GM19467 (cell line): ENCODE results near the gene SAA2.
"Not testable (repeated sequence)": the region's sequence is repeated elsewhere in the genome, so short reads cannot be mapped to it uniquely, and the experiment has no call there.

Experiments
- ATAC-seq: cut with Tn5 transposase; IDR thresholded peaks from one replicate; pipeline ENCODE4 v1.9.1; 2021; ENCODE audit warnings: mild to moderate bottlenecking, moderate library complexity; ENCODE audit not compliant: unreplicated experiment

Gene SAA2

DNA sequence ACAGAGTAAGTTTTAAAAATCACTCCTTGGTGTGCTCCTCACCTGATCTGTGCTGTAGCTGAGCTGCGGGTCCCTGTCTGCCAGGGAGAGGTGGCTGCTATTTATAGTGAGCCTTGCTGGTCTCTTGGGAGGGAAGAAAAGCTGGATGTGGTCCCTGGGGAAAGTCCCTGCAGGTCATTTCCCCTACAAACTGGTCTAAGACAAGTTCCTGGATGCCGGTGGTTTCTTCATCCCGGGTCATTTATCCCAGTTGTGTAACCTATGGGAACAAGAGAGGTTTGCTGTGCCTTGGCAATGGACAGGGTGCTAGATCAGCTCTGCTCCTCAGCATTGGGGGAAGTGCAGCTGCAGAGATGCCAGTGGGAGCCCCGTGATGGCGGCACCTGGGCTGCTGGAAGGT is at the start of gene SAA2:
TSS of gene SAA2 (minus strand) at position 108 of the 400 bp plus-strand sequence. CDS start 657 bp downstream, outside the sequence.
- no peak for ATAC-seq

DNA sequence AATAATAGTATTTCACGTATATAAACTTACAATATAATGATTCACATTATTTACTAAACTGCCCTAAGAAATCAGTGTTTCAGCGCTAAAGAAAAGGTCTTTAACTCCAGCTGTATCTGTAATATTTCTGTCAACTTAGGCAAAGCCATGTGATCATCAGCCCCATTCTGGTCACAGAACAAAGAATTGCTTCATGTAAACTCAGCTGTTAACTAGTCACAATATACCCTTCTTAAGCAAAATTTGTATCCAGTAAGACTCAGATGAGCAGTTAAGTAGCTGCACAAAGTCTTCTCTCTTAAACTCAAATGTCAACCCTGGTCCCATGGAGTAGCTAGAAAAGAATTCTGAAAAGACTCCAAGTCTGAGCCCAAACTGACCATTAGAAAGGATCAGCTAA is 46.8 kb upstream of the SAA2 start:
- no peak for ATAC-seq

DNA sequence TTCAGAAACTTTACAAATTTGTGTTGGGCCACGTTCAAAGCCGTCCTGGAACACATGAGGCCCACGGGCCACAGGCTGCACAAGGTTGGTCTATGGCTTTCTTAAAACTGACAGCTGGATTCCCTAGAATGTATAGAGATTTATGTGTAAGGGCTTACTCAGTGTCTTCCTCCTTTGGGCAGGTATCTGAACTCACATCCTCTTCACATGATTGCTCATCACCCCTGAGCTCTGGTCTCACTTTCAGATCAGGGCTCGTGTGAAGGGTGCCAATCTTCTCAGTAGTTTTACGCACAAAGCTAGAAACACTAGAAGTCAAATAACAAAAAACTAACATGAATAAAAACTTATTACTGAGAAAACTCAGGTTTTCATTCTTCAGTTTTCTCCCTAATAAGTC is 46.4 kb upstream of the SAA2 start:
- no peak for ATAC-seq

DNA sequence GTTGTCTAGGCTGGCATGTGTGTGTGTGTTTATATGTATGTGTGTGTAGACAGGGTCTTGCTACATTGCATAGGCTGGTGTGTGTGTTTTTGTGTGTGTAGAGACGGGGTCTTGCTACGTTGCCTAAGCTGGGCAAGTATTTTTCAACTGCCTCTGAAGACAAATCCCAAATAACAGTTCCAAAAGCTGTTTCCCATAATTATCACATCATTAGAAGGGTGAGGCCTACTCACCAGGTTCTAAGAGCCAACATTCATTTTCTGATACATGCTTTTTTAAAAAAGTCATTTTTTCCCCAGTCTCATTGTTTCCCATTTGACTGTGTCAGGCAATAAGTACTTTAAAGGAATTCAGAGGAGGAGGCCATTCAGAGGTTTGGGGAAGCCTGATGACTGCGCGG is 40.4 kb upstream of the SAA2 start:
- no peak for ATAC-seq

DNA sequence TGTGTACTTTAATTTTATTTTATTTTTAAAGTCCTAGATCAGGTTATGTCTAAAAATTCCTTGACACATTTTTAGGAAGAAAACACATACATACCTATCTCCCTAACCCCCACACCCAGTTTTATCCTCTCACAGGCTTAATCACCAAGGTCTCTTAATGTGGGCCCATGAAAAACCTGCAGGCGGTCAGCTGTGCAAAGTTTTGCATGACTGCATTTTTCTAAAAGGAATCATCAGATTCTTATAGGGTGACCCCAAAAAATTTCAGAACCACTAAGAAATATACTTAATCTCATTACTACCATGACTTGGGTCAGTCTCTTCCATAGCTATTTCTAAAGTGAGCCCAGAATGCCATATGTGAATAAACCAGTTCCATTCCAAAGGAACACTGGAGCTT is 37.4 kb upstream of the SAA2 start:
- no peak for ATAC-seq

DNA sequence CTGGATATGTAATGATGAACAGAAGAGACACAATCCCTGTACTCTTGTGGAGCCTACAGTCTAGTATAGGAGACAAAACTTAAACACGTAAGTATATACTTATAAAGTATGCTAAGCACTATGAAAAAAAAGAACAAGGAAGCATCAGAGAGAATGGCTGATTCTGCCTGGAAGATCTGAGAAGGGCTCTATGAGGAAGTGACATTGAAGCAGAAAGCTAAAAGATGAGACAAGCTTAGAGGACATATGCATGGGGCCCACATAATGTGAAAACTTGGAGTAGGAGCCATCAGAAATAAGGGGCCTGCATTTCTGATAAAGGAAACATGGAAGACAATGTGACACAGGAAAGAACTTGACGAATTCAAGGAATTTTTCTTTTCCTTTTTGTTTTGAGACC is 34.2 kb upstream of the SAA2 start:
- no peak for ATAC-seq

DNA sequence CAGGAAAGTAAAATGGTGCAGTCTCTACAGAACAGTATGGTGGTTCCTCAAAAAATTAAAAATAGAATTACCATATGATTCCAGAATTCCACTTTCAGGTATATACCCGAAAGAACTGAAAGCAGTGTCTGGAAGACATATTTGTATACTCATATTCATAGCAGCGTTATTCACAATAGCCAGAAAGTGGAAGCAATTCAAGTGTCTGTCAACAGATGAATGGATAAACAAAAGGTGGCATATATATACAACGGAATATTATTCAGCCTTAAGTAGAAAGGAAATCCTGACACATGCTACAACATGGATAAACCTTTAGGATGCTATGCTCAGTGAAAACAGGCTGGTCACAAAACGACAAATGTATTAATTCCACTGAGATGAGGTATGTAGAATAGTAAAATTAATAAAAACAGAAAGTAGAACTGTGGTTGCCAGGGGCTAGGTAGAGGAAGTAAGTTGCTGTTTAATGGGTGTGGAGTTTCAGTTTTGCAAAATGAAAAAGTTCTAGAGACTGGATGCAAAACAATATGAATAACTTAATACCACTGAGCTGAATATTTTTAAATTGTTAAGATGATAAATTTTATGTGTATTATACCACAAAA is 32.1 kb upstream of the SAA2 start:
- ATAC-seq: peak; percentile 80

DNA sequence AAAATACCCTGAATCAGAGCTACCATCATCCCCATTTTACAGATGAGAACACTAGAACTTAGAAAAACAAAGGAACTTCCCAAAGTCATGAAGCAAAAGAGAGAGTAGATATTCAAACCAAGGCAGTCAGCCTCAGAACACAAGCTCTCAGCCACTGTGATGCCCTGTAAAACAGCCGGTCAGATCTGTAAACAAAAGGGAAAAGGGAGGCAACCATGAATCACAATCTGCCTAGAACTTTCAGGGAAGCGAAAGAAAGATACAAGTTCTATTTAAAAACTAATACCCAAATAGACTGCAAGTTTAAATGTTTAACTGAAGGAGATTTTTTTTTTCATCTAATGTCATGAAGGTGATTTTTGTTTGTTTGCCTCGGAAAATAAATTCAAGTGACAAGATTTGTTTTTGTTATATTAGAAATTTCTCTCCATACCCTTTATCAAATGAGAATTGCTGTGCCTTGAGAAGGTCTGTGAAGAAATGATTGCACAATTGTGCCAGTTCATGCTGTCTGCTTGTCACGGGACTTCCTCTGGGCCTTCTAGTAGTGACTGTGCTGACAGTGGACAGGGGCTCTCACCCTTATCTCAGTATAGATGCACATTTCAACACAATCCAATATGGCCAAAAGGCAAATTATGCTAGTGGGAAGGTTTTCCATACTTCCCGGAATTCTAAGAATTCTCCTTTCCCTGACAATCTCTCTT is 29.2 kb upstream of the SAA2 start:
- no peak for ATAC-seq

DNA sequence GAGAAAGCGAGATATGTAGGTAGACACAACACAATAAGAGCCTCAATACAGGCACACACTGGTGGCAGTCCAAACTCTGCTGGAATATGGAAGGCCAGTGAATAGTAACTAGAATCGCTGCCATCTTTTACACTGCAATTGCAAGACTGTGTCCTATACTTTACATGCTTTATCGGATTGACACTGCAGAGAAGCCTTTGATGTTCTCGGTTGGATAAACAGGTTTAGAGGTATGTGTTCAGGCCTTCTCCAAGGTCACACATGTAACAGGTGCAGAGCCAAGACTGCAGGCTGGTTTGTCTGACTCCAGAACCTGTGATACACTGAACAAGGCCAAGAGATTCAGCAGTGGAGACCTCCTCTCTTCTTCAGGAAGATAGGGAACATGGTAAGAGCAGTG is 22.7 kb upstream of the SAA2 start:
- ATAC-seq: no peak

DNA sequence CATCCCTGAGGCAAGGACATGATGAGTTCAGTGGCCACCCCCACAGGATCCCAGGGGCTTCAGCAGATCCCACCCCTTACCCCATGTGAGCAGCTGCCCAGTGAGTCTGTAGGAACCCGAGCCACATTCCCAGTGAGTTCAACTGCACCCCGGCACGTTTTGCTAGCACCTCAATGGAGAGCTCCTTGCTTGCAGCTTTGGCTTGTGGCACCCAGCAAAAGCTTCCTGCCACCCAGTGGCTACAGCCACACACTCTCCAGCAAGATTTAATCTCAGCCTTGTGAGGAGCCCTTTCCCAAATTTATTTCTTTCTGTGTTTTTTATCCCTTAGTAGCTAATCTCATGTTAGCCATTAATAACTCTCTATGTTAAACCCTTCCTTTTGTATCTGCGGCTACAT is 21.6 kb upstream of the SAA2 start:
- ATAC-seq: no peak

DNA sequence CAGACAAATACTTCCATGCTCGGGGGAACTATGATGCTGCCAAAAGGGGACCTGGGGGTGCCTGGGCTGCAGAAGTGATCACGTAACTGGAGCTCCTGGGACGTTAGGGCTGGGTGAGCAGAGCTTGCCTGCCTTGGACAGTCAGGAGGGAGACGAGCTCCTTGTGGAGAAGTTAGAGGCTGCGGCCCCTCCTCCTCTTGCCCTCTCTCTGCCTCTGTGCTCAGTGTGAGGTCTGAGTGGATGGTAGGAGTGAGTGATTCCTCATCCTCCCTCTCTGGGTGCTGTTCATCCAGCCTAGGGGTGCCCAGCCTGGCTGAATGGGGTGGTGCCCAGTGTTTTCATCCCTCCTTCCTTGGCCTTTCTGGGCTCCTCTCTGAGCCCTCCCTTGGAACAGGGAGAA is 20.8 kb upstream of the SAA2 start:
- not testable (repeated sequence) for ATAC-seq

DNA sequence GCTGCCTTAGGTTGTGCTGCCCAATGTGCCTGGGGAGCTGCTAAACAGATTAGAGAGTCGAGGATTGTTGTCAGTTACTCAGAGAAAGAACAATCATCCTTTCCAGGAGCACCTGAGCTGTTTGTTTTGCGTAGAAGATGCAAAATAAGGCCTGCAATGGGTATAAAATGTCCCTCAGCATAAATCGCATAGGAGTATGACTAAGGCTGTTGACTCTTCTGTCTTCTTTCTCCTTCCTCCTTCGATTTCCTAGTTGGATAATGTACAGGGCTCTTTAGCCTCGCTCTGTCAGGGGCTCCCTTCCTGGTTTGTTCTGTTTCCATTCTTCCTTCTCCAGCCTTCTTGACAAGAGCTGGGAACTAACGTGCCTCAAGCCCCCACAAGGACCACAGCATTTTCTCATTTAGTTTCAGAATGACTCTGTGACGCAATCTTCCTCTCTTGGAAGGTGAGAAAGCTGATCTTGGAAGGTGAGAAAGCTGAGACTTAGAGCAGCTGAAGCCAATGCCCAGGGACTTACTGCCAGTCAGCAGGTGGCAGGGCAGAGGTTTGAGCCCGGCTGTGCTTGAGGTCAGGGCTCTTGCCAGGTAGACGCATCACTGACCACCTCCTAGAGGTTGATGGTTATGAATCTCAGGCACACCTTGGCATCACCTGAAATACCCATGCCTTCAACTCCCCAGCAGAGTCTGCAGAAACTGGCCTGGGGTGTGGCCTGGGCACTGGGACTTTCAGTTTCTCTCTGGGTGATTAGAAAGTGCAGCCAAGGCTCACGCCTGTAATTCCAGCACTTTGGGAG is 19.1 kb upstream of the SAA2 start:
- peak; percentile 43 for ATAC-seq

DNA sequence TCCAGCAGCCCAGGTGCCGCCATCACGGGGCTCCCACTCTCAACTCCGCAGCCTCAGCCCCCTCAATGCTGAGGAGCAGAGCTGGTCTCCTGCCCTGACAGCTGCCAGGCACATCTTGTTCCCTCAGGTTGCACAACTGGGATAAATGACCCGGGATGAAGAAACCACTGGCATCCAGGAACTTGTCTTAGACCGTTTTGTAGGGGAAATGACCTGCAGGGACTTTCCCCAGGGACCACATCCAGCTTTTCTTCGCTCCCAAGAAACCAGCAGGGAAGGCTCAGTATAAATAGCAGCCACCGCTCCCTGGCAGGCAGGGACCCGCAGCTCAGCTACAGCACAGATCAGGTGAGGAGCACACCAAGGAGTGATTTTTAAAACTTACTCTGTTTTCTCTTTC is 17.5 kb upstream of the SAA2 start, which contains the start of gene SAA1:
TSS of gene SAA1 (plus strand) at position 316 of the 400 bp plus-strand sequence. CDS start 624 bp downstream, outside the sequence.
- ATAC-seq: no peak

DNA sequence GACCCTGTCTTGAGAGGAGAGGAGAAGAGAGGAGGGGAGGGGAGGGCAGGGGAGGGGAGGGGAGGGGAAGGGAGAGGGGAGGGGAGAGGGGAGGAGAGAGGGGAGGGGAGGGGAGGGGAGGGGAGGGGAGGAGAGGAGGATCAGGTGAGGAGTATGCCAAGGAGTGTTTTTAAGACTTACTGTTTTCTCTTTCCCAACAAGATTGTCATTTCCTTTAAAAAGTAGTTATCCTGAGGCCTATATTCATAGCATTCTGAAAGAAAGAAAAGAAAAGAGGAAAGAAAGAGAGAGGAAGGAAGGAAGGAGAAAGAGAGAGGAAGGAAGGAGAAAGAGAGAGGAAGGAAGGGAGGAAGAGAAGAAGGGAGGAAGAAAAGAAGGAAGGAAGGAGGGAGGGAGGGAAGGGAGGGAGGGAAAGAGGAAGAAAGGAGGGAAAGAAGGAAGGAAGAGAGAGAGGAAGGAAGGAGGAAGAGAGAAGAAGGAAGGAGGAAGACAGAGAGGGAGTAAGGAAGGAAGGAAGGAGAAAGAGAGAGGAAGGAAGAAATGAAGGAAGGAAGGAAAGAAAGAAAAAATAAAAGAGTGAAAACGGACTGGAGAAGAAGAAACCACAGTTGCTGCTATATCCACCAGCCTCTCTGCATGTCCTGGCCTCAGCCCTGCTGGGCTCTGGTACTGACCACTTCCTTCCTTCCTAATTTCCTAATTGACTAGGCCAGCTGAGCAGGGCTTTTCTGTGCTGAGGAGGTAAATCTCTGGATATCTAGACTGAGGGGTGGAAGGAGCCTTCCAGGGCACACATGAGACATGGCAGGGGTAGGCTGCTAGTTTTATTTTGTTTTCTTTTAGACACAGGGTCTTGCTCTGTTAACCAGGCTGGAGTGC is 16.4 kb upstream of the SAA2 start:
- no peak for ATAC-seq

DNA sequence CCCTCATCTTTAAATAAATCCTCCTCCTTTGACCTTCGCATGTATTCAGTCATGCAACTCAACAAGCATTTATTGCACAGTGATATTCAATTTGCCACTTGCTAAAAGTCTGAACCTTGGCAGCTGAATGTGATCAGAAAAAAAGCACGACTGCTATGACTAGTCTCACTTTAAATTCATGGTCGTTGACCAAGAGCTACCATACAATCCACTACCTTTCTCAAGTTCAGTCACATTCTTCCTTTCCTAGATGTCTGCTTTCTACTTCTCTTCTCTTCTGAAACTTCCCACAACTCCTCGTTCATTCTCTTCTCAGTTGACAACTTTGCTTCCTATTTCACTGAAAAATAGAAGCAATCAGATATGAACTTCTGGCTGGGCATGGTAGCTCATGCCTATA is 15.6 kb upstream of the SAA2 start:
- ATAC-seq: no peak

DNA sequence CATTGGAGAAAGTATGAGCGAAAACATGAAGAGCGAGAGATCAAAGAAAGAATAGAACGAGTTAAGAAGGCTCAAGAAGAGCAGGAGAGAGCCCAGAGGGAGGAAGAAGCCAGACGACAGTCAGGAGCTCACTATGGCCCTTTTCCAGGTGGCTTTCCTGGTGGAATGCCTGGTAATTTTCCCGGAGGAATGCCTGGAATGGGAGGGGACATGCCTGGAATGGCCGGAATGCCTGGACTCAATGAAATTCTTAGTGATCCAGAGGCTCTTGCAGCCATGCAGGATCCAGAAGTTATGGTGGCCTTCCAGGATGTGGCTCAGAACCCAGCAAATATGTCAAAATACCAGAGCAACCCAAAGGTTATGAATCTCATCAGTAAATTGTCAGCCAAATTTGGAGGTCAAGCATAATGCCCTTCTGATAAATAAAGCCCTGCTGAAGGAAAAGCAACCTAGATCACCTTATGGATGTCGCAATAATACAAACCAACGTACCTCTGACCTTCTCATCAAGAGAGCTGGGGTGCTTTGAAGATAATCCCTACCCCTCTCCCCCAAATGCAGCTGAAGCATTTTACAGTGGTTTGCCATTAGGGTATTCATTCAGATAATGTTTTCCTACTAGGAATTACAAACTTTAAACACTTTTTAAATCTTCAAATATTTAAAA is 14.3 kb upstream of the SAA2 start:
- not testable (repeated sequence) for ATAC-seq

DNA sequence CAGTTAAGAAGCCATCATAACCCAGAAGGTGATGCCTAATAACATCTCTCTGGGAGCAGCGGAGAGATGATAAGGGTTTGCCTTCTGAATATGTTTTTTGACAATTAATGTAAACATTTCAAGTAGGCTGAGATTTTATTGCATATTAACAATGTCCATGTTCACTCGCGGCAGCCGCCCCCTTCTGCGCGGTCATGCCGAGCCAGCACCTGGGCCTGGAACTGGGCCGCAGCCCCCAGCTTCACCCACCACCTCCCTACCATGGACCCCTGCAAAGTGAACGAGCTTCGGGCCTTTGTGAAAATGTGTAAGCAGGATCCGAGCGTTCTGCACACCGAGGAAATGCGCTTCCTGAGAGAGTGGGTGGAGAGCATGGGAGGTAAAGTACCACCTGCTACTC is 13.3 kb upstream of the SAA2 start:
- no peak for ATAC-seq

DNA sequence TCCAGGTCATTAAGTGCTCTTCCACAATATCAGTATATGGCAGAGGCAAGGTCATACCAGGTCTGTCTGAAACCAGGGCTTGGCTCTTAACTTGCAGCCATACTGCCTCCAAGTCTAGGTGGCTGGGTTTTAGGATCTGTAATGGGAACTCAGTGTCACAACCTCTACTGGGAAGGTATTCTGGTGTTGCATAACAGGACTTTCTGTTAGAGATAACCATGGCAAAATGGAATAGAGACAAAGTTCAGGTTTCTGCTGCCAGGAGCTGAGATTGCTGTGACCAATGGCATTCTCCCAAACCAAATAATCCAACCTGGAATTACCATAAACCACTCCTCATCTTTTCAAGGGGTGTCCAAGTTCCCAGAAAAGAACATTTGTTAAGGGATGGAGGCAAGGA is 10.8 kb upstream of the SAA2 start:
- ATAC-seq: no peak

DNA sequence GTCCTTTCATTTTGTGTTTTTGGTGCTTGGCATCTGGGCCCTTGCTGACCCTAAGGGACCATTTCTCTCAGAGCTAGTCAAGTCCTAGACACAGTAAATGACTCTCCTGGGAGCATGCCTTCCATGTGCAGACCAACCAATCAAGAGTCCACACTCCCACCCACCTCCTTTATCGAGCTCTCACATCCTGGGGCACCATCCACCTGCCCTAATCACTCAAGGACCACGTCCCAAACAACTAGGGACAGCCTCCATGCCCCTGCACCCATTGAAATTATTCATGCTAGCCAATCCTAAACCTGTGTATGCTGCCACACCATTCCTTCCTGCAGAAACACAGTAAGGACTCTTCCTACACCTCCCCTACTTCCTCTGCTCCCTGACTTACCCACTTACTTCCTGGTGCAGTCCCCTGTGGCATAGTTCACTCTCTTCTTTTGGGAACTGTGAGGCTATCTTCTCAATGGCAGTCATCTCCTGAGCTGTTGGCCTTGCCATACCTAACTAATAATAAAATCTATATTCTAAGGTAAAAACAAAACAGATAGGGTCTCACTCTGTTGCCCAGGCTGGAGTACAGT is 6.4 kb upstream of the SAA2 start:
- ATAC-seq: no peak

DNA sequence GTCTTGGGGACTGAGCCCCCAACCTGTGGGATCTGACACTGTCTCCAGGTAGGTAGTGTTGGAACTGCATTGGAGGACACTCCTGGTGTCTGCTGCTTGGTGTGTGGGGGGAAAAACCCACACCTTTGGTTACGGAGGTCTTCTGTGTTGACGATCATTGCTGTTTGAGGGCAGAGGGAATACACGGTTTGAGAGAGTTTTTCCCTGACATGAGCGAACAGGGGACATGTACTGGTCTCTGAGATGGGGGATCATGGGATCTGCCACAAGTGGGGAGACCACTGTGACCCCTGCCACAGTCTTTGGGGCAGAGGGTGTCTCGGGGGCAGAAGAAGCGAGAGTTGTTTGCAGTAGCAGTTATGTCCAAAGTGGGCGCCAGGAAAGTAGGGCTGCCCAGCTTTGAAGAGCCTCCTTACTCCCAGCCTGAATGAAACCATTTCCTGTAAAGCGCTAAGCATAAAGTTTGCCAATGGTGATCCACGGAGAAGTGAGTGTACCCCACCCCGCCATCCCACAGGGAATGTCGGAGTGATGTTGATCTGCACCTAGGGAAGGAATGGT is 5.4 kb upstream of the SAA2 start:
- ATAC-seq: no peak
